SHP77 treated with DMSO at 0.1 percent for 48 hours (cell line): ENCODE data around the gene TEAD4.

Experiments used
- DNase-seq: peaks from one replicate; lab custom pipeline; 2025; lab: John Stamatoyannopoulos, UW

Gene TEAD4

DNA sequence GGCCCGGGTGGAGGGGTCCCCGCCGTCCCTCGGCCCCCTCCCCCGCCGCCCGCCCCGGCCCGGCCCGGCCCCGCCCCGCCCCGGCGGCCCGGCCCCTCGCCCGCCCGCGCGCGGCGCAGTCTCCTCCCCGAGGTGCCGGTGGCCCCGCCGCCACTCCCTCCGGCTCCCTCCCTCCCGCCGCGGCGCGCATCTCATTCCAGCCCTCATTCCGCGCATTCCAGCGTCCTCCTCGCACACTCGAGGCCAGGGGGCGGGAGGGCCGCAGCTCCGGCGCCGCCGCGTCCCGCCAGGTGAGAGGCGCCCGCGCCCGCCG is at the start of gene TEAD4:
TEAD4 (plus strand) TSS at position 206 of the 313 bp plus-strand sequence.
- DNase-seq: no peak

DNA sequence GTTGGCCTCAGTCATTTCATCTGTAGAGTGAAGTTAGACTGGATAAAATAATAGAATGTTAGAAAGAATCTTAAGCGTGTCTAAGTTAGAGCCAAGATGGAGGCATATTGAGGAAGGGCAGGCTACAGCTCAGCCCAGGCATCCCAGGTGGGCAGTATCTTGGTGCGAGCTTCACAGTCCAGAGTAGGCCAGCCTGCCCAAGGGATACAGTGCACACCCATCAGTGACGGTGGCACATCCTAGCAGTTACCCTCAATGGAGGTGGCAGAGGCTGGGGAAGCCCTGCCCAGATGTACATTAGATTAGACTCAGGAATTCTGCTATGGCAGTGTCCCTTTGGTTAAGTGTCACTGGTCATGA is 47.0 kb upstream of the TEAD4 start:
- DNase-seq: no peak

DNA sequence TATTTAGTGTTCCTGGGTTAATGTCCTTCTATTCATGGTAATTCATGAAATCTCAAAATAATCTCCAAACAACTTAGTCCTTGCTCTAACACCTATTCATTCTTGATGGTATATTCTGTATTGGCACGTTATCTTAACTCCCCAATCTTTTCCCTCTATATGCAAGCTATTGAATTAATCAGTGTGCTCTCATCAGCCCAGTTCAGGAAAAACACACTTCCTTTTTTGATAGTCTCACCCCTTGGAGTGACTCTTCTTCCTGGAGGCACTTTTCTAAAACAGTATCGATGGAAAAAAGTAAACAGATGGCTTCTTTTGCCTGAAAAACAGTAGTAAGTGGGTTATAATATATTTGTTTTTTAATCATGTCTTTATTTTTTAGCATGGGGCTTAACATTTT is 39.9 kb upstream of the TEAD4 start:
- DNase-seq: no peak

DNA sequence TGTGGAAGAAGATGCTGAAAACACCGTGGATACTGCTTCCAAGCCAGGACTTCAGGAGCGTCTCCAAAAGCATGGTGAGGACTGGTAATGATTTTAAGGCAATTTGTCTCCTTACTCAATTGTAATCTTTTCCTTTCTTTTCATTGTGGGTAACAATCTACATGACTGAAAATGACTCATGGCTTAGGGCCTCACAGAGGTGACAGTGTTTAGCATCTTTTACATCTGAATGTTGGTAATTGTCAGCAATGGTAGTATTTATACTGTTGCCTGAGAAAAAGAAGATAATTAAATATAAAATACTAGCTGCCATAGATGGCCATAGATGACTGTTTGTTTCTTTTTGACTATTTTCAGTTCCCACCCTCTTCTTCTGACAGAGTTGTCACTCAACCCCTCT is 36.9 kb upstream of the TEAD4 start:
- DNase-seq: no peak

DNA sequence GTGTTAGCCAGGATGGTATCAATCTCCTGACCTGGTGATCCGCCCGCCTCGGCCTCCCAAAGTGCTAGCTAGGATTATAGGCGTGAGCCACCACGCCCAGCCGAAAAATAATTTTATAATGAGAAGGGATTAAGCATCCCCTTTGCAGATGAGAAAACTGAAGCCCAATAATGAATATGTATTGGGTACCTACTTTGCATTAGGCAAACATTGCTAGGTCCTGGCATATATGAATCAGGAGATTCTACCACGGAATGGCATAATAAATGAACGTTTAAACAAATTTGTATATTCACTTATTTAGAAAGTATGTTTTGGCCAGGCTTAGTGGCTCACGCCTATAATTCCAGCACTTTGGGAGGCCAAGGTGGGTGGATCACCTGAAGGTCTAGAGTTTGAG is 36.1 kb upstream of the TEAD4 start:
- no peak for DNase-seq

DNA sequence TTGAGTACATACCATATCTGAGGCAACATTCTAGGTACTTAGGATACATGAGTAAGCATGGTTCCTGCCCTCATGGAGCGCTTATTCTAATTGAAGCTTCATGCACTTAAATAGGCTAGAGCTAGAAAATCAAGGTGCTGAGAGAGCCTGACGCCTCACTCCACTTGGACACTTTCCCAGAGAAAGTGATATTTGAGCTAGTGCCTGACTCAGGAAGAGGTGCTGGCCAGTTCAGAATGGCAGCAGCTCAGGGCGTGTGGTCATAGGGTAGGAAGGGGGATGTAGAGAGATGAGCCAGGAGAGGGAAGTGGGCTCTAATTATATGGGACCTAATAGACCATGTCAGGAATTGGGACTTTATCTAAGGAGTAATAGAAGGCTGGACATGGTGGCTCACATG is 35.2 kb upstream of the TEAD4 start:
- no peak for DNase-seq

DNA sequence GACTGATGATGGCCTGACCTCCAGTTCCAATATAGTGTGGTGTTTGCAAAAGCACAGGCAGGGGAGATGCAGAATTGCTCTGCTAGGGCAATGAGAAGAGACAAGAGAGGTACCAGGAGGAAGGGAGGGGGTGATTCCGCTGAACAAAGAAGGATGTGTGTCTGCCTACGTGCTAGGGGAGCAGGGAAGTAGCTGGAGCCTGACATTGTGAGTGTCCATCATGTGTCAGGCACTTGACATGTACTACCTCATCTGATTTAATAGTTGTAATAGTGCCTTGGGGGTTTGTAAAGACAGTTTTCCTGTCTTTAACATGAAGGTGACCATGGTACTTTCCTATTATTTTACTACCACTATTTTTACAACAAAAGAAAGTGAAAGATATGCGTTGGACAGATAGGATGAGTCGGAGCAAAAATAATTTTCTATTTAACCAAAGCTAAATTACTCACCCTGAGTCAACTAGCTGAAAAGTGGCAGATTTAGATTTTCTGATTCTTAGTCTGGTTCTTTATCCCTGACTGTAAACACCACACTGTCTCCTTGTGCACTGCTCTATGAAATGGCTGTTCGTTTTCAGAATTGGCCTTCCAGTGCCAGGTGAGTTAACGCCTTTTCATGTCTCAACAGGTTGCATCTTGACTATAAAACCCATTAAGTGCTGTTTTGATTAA is 33.7 kb upstream of the TEAD4 start:
- no peak for DNase-seq

DNA sequence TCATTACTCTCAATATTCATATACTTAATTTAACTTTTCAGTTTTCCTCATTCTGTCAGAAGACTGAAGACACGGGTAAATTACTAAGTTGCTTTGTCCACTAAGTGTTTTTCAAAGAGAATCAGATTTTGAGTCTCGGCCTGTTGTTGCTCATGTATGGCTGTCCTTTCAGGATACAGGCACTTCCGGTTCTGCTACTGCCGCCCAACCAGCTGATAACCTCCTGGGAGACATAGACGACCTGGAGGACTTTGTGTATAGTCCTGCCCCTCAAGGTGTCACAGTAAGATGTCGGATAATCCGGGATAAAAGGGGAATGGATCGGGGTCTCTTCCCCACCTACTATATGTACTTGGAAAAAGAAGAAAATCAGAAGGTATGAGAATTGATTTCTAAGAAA is 28.3 kb upstream of the TEAD4 start:
- no peak for DNase-seq

DNA sequence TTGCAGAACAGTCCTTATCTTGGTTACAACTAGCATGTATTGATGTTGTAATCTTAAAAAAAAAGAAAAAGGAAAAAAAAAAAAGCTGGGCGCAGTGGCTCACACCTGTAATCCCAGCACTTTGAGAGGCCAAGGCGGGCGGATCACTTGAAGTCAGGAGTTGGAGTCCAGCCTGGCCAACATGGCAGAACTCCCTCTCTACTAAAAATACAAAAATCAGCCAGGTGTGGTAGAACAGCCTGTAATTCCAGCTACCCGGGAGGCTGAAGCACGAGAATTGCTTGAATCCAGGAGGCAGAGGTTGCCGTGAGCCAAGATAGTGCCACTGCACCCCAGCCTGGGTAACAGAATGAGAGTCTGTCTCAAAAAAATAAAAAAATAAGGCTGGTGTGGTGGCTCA is 25.6 kb upstream of the TEAD4 start:
- no peak for DNase-seq

DNA sequence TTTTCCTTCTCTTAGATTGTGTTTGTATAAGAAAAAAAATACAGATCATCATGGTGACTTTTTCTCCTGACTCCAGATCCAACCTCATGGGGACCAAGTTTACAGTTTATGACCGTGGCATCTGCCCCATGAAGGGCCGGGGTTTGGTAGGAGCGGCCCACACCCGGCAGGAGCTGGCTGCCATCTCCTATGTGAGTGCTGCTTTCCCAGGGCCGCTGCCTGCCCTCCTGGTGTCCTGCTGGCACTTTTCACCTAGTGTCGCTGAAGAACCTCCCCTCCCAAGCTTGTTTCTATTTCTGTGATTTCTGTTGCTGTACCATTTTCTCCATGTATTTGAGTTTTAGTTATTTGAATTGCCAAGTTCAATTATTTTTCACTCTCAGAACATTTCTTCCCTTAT is 24.8 kb upstream of the TEAD4 start:
- DNase-seq: no peak

DNA sequence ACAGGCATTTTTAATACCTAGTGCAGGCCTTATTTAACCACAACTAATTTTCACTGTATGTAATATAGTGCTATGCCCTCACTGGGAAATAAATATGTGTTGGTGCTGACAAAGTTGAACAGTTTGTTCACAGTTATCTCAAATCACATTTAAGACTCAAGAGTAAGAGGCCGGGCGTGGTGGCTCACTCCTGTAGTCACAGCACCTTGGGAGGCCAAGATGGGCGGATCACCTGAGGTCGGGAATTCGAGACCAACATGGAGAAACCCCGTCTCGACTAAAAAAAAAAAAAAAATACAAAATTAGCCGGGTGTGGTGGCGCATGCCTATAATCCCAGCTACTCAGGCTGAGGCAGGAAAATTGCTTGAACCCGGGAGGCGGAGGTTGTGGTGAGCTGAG is 22.9 kb upstream of the TEAD4 start:
- DNase-seq: no peak

DNA sequence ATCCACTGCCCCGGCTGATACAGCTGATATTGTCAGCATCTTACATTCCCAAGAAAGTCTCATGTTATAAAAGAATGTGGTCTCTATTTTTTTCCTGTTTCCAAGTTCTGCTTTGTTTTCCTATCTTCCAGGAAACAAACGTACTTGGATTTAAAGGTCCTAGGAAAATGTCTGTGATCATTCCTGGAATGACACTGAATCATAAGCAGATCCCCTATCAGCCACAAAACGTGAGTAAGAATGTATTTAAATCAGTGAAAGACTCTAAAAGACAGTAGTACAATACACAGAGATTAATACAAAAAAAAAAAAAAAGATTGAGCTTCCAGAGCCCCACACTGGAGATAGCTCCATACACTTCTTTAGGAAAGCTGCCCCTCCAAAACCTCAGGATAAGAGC is 21.7 kb upstream of the TEAD4 start:
- DNase-seq: no peak

DNA sequence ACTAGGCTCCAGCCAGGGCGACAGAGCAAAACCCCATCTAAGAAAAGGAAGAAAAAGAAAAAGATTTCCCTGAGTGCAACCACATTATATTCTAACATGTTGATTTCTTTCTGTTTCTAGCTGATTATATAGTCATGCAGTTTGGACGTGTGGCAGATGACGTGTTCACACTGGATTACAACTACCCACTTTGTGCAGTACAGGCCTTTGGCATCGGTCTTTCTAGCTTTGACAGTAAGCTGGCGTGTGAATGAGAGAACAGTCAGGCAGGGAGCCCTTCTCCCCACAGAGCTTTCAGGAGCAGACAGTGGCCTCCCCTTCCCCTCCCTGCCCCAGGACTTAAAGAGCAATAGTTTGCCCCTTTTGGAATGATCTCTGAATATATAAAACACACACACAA is 20.0 kb upstream of the TEAD4 start:
- DNase-seq: no peak

DNA sequence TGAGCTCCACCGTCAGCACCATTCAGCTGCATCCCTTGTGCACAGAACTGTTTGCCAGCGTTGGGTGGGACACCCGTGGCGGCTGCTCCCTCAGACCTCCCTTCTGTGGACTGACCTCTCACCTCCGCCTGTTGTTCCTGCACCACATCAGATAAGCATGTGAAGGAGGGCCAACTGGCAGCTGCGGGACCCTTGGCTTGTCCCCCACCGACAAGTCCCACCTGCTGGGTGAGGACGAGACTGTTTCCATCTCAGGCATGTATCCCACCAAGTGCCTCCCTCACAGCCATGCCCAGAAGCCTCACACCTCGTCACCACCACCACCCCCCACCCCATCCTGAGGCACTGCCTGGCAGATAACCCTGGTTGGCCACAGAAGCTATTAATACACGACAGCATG is 18.6 kb upstream of the TEAD4 start:
- no peak for DNase-seq

DNA sequence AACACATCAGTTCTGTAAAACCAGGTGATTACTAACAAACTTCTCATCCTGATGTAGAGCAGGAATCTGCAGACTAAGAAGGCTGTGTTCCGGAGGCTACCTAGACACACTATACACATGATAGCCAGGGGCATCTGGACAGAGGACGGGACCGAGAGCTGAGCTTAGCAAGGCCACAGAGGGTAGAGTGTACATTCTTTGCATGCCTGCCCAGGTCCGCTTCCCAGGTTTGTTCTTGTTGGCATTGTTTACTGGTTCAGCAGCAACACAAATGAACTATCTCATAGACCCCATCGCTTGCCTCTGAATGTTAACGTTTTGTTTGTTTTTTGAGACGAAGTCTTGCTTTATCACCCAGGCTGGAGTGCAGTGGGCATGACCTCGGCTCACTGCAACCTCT is 17.7 kb upstream of the TEAD4 start:
- DNase-seq: no peak

DNA sequence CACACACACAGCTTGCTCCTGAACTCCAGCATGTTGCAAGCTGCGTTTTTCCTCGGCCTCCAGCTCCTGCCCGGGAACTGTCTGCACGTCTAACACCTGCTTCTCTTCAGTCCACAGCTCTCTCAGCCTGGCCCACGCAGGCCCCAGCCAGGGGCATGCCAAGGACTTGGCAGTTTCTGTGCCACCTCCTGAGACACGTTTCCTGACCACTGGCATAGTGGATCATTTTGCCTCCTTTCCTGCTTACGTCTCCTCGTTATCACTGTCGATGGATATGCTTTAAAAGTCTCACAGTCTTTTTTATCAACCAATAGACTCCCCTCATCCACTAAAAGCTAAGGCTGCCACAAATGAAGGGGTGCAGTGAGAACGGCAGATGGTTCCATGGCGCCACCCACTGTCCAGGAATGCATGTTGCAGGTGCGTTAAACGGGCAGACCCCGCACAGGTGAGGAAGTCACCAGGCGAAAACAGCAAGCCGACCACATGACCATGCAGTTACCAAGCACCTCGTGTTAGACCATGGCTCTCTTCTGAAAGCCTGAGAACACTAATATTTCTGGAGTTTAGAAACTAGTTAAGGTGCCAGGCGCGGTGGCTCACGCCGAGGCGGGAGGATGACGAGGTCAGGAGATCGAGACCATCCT is 14.7 kb upstream of the TEAD4 start:
- DNase-seq: peak; percentile 1

DNA sequence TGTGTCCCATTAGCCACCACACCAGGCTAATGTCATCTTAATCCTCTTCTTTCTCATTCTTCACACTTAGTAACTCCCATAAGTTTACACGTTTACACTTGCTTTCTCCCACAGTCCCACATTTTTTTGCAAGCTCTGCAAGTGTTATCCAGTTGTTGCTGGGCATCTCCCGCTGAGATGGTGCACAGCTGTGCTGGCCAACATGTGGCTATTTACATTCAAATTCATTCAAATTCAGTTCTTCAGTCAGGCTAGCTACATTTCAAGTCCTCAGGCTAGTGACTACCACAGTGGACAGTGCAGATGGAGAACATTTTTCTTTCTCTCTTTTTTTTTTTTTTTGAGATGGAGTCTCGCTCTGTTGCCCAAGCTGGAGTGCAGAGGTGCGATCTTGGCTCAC is 9.8 kb upstream of the TEAD4 start:
- DNase-seq: no peak

DNA sequence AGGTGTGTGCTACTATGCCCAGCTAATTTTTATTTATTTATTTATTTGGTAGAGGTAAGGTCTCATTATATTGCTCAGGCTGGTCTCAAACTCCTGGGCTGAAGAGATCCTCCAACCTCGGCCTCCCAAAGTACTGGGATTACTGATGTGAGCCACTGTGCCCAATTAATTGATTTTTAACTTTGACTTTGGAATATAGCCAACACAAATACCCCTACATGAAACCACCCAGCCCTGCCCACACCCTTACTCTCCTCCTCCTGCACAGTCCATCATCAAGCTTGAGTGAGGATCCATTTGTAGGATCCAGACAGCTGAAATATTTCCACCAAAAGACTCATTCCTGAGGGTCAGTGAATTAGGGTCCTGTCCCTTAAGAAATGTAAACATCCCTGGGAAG is 3.3 kb upstream of the TEAD4 start:
- no peak for DNase-seq

DNA sequence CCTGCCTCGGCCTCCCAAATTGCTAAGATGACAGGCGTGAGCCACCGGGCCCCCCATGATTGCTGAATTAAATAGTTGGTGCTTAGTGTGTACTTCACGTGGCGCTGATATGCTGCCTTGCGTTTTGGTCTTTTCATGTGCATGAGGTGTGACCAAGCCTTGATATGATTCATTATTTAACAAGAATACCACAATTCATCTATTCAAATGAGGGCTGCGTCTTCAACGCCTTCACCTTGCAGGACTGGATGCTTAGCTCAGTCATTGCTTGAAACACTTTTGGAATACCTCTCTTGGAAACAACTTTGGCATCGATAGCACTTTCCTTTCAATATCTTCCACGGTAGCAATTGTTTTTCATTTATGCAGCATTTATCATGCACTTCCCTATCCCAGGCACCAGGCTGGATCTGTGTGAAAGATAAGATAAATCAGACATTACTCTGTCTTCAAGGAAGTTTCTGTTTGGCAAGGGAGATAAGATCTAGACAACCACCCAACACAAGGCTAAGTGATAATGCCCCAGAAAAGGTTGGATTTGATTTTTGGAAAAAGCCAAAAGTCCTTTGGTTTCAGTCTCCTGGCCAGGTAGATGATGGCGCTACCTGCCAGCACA is 1.3 kb upstream of the TEAD4 start:
- no peak for DNase-seq

DNA sequence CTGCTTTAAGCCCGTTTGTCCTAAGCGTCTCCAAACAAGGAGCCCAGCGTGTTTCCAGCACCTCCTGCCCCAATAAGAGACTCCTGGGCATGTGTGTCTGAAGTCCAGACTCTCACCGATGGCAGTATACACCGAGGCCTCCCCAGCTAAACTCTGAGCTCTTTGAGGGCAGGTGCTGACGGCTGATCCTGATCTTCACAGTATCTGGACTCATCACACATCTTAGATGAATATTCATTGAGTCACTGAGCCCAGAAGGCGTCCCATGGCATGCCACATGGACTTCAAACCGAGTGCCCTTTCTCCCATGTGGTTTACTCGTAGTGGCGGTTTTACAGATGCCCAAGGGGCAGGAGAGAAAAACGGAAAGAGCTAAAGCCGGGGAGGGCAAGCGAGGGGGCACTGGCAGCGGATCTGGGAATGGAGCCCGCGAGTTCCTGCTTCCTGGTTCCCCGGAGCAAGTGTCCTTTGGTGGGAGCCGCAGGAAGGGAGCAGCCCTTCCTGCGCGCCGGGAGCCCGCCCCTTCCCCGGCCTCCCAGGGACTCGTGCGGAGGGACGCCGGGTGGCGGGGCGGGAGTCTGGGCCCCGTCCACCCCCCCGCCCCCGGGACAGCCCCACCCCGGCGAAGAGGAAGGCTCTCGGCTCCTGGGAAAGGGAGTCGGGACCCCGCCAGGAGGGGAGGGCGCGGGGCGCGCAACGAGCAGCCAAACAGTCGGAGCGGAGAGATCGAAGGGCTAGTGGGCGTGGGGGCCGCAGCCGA is 585 bp upstream of the TEAD4 start:
- DNase-seq: no peak

DNA sequence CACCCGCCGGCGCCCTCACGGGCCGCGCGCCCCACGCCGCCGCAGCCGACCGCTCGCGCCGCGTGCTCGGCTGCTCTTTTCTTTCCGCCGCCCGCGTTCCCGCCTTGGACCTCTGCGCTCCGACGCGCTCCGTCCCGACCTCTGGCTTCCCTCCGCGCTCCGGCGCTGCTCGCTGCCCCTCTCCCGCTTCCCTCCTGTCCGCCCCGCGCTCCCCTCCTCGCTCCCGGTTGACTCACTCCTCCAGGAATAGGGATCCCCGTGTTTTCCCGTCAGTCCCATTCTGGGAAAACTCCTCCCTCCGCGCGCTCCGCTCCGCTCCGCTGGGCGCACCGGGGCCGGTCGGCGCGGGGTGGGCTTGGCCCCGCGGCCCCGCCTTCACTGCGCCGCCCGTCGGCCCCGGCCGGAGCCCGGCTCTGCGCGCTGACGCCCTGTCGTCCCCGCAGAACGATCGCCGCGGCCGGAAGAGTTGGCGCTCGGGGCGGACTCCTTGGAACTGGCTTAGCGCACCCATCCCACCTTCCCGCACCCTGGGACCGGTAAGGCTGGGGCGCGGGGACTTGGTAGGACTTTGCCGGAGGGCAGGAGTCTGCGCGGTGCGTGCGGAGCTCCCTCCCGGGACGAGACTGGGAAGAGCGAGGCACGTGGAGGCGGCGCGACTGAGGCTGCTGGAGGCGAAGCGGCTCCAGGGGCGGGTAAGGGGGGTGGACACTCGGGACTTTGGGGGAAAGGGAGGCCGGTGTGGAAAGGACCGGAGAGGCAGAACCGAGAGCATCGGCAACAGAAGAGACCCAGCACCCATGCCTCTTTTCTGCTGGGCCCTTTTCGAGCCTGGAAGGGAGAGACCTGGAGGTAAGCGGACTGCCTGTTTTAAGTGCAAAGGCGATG is 550 bp downstream of the TEAD4 start:
- DNase-seq: no peak

DNA sequence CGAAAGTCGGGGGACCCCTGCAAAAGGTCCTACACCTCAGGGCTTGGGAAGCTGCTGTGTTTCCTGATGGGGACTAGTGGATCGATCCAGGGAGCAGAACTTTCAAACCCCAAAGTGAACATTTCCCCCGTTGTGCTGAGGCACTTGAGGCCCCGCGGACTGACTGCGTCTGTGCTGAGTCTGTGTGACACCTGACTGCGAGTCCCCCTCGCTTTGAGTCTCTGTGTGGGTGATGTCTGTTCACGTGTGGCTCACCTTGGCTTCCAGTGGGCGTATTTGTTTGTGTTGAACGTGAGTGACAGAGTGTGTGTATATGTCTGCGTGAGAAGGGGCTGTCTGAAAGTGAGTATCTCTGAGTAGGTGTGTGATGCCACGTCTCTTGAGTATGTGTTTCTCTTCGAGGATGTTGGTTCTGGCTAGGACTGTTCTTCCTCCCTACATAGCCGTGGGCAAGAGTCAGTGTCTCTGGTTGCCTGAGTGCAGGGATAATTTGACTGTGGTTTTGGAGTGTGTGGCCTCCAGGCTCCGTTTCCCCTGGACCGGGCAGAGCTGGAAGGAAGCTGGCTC is 1.3 kb downstream of the TEAD4 start:
- no peak for DNase-seq
